Ishikawa (cell line): ENCODE measurements around the gene CORO7.

Experiments
- CEBPB ChIP-seq: IDR thresholded peaks from 2 replicates; pipeline ENCODE4 v1.6.1; 2012
- CREB1 ChIP-seq: IDR thresholded peaks from 2 replicates; pipeline ENCODE4 v1.6.1; 2012; ENCODE audit warnings: low read depth
- EGR1 ChIP-seq: IDR thresholded peaks from 2 replicates; pipeline ENCODE4 v1.6.1; 2012
- EP300 ChIP-seq: IDR thresholded peaks from 2 replicates; pipeline ENCODE4 v1.6.1; 2012; ENCODE audit warnings: borderline replicate concordance
- FOXM1 ChIP-seq: IDR thresholded peaks from 2 replicates; pipeline ENCODE4 v1.6.1; 2012; ENCODE audit warnings: low read depth, borderline replicate concordance
- NFIC ChIP-seq: IDR thresholded peaks from 2 replicates; pipeline ENCODE4 v1.6.1; 2012
- RAD21 ChIP-seq: IDR thresholded peaks from 2 replicates; pipeline ENCODE4 v1.6.1; 2012; ENCODE audit warnings: low read depth
- TAF1 ChIP-seq: IDR thresholded peaks from 2 replicates; pipeline ENCODE4 v1.6.1; 2012; ENCODE audit warnings: low read depth, mild to moderate bottlenecking
- TCF12 ChIP-seq: IDR thresholded peaks from 2 replicates; pipeline ENCODE4 v1.6.1; 2012; ENCODE audit warnings: low read depth
- TEAD4 ChIP-seq: IDR thresholded peaks from 2 replicates; pipeline ENCODE4 v1.6.1; 2012
- YY1 ChIP-seq: IDR thresholded peaks from 2 replicates; pipeline ENCODE4 v1.6.1; 2012; ENCODE audit warnings: low read depth
- ZBTB7A ChIP-seq: IDR thresholded peaks from 2 replicates; pipeline ENCODE4 v1.6.1; 2012; ENCODE audit warnings: low read depth
- TF ChIP-seq, protein P1 (sequence below): IDR thresholded peaks from 2 replicates; pipeline ENCODE4 v1.6.1; 2012
- TF ChIP-seq, protein P2 (sequence below): IDR thresholded peaks from 2 replicates; pipeline ENCODE4 v1.6.1; 2012
- TF ChIP-seq, protein P3 (sequence below): IDR thresholded peaks from 2 replicates; pipeline ENCODE4 v1.6.1; 2012; ENCODE audit warnings: low read depth, mild to moderate bottlenecking

The CORO7 gene

DNA sequence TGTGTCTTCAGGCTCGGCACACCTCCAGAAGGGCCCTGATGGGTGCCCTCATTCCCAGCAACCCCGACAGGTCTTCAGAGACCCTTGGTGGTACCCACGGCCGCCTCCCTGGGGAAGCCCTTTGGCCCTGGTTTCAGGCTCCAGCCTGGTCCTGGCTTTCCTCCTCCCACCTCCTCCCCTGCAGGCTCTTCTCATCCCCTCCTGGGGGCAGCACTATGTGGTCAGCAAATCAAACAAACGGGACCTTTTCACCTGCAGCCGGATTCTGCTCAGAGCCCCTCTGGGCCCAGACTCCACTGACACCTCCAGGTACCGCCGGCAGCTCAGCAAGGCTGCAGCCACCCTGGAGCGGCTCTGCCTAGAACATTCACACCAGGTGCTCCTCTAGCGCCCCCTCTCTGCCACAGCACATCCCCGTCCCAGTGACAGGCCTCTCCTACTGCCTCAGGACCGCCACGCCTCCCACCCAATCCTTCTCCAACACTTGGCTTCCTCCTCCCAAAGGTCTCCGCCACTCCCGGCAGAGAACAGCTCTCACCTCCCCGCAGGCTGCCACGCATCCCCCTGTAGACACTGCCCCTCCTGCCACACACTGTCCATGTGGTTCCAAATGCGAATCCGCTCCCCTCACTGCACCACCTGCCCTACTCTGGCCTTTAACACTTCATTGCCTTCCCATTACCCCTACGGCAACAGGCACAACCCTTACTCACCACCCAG lies 12.0 kb downstream of the CORO7 start:
- peak; percentile 69 for TF ChIP-seq RAD21
- TF ChIP-seq, protein P1, sequence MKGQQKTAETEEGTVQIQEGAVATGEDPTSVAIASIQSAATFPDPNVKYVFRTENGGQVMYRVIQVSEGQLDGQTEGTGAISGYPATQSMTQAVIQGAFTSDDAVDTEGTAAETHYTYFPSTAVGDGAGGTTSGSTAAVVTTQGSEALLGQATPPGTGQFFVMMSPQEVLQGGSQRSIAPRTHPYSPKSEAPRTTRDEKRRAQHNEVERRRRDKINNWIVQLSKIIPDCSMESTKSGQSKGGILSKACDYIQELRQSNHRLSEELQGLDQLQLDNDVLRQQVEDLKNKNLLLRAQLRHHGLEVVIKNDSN = no peak

DNA sequence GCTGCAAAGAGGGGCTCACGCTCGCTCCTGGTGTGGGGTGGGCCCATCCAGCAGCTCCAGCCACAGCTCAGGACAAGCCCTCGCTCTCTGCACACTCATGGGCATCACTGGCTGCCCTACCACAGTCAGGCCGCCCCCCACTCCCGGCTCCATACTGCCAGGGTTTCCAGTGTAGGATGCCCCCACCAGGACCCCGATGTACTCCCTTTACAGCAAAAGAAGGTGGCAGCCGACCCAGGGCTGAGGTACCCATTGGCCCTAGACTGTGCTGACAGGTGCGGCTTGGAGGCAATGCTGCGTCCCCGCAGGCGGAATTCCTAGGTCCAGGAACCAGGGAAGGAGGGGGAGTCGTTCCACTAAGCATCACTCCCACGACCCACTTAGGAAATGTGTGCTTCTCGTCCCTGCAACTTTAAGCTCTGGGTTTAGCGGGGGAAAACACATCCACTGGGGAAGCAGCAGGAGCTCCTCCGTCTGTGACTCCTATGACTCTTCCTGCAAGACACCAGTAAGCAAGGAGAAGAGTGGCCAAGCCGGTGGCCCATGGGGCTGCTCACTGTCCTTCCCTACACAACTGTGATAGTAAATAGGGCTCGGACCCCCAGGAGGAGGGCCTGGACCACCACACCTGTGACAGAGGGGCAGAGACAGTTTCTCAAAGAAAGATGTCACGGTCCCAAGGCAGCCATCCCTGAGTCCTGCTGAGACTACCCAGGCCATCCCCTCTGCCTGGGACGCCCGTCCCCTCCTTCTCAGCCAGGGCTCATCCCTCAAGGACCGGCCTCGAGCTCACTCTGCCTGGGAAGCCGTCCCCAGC lies 13.1 kb downstream of the CORO7 start:
- TF ChIP-seq ZBTB7A (no peak), CEBPB (no peak), RAD21 (no peak)
- TF ChIP-seq, protein P1 = no peak

DNA sequence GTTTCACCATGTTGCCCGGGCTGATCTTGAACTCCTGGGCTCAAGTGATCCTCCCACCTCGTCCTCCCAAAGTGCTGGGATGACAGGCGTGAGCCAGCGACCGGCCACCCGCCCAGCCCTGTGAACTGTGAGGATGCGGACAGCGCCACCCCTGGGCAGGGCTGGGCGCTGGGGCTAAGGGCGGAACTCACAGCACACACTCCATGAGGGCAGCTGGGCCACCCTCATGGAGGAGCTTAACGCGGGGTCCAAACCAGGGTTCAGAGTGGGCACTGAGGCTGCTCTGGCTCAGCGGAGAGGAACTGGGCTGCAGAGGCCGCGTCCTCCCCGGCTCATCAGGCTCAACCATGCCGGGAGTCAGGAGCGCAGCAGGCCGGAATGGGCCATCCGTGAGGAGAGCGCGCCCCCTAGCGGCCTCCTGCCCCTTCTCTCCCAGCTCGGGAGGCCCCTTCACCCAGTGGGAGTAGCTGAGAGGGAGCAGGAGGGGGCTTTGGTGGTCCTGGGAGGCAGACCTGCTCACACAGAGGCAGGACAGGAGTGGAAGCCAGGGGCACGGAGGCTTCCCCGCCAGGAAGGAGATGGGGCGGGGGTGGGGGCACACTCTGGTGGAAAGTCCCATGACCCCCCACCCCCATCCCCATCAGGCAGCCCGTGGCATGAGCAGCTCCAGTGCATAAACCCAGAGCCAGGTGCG lies 13.8 kb downstream of the CORO7 start:
- TF ChIP-seq, protein P2, sequence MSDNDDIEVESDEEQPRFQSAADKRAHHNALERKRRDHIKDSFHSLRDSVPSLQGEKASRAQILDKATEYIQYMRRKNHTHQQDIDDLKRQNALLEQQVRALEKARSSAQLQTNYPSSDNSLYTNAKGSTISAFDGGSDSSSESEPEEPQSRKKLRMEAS = 0 out of 2 replicates have a peak, but pooled peaks have one; percentile 10
- TF ChIP-seq ZBTB7A (peak; percentile 85), CREB1 (no peak), CEBPB (no peak), YY1 (no peak), EP300 (no peak), RAD21 (peak; percentile 91), FOXM1 (no peak), EGR1 (no peak), TCF12 (no peak)
- TF ChIP-seq, protein P3, sequence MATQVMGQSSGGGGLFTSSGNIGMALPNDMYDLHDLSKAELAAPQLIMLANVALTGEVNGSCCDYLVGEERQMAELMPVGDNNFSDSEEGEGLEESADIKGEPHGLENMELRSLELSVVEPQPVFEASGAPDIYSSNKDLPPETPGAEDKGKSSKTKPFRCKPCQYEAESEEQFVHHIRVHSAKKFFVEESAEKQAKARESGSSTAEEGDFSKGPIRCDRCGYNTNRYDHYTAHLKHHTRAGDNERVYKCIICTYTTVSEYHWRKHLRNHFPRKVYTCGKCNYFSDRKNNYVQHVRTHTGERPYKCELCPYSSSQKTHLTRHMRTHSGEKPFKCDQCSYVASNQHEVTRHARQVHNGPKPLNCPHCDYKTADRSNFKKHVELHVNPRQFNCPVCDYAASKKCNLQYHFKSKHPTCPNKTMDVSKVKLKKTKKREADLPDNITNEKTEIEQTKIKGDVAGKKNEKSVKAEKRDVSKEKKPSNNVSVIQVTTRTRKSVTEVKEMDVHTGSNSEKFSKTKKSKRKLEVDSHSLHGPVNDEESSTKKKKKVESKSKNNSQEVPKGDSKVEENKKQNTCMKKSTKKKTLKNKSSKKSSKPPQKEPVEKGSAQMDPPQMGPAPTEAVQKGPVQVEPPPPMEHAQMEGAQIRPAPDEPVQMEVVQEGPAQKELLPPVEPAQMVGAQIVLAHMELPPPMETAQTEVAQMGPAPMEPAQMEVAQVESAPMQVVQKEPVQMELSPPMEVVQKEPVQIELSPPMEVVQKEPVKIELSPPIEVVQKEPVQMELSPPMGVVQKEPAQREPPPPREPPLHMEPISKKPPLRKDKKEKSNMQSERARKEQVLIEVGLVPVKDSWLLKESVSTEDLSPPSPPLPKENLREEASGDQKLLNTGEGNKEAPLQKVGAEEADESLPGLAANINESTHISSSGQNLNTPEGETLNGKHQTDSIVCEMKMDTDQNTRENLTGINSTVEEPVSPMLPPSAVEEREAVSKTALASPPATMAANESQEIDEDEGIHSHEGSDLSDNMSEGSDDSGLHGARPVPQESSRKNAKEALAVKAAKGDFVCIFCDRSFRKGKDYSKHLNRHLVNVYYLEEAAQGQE = no peak
- TF ChIP-seq, protein P1 = no peak

DNA sequence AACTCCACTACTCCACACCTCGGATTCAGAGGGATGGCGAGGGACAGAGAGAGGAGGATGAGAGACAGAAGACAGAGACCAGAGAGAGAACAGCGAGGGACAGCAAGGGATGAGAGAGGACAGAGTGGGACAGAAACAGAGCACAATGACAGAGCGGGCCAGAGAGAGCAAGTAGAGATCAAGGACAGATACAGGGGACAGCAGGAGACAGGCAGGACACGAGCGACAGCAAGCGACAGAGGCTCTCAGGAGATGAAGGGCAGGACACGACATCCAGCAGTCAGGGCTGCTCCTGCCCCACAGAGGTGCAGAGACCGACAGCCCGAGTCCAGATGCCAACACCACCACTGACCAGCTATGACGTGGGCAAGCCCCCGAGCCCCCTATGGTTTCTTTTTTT lies 14.9 kb downstream of the CORO7 start:
- no peak for TF ChIP-seq NFIC
- TF ChIP-seq, protein P2 = no peak
- no peak for TF ChIP-seq EGR1
- no peak for TF ChIP-seq CEBPB
- no peak for TF ChIP-seq TCF12
- TF ChIP-seq FOXM1 = no peak
- TF ChIP-seq CREB1 = no peak
- no peak for TF ChIP-seq EP300
- TF ChIP-seq, protein P3 = no peak
- TF ChIP-seq YY1 = no peak
- TF ChIP-seq RAD21 = no peak
- no peak for TF ChIP-seq TAF1
- TF ChIP-seq TEAD4 = no peak
- TF ChIP-seq ZBTB7A = no peak
- TF ChIP-seq, protein P1 = no peak

DNA sequence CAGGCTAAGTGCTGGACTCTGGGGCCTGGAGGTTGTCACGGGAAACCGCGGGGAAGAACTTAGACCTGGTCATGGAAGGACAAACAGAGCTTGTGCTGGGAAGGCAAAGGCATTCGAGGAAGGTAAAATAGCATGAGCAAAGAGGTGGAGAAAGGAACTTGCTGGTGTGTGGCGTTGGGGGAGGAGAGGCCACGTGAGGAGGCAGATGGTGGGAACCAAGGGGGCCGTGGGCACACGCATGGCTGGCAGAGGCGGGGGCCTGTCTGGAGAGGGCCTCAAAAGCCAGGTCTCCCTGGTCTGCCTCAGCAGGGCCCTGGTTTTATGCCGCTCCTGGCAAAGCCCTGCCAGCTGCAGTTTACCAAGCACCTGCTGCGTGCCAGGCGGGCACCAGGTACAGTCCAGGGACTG lies 15.3 kb downstream of the CORO7 start:
- TF ChIP-seq, protein P1 = no peak
- TF ChIP-seq ZBTB7A (no peak), CEBPB (no peak), CREB1 (no peak)
